Lung (tissue), 12 donors: ENCODE measurements around the gene TRMT112. TPM values are rescaled to one million over a fixed set of nuclear protein-coding genes. Genes with fewer than 3 reads are reported as not detected.

Source experiments
- ATAC-seq: fragments of 200-7000 bp; cut with Tn5 transposase; one replicate; pipeline ENCODE4 v1.9.1; 2020; ENCODE audit warnings: moderate number of reproducible peaks; ENCODE audit not compliant: insufficient read depth, low FRiP score
- DNase-seq, 3 donors: peaks; one replicate each; pipeline ENCODE4 v3.0.0-alpha.2; 2013 to 2017
- H3K27ac ChIP-seq, 2 donors: one replicate each; pipeline ENCODE4 v1.5.1; 2013; ENCODE audit warnings: mild to moderate bottlenecking in 2 of 2, moderate library complexity in 2 of 2, control low read depth in 1 of 2, inconsistent platforms in 1 of 2, low read depth in 1 of 2, low read length in 1 of 2
- H3K27me3 ChIP-seq, 3 donors: one replicate each; pipeline ENCODE4 v1.5.1; 2013; ENCODE audit warnings: low read length in 2 of 3; ENCODE audit not compliant: control insufficient read depth in 3 of 3, insufficient read depth in 3 of 3
- H3K36me3 ChIP-seq, 4 donors: one replicate each; pipeline ENCODE4 v1.5.1; 2013; ENCODE audit warnings: low read length in 4 of 4, mild to moderate bottlenecking in 1 of 4, moderate library complexity in 1 of 4; ENCODE audit not compliant: control insufficient read depth in 4 of 4, insufficient read depth in 4 of 4
- H3K4me1 ChIP-seq, 5 donors: one replicate each; pipeline ENCODE4 v1.5.1; 2013; ENCODE audit warnings: low read length in 5 of 5, mild to moderate bottlenecking in 2 of 5, moderate library complexity in 1 of 5; ENCODE audit not compliant: control insufficient read depth in 5 of 5, insufficient read depth in 5 of 5
- H3K4me3 ChIP-seq: one replicate; pipeline ENCODE4 v1.5.1; 2013; ENCODE audit warnings: mild to moderate bottlenecking, control low read depth, moderate library complexity
- H3K9ac ChIP-seq, 2 donors: one replicate each; pipeline ENCODE4 v1.5.1; 2013; ENCODE audit warnings: low read length in 2 of 2, control low read depth in 1 of 2; ENCODE audit not compliant: insufficient read depth in 1 of 2
- H3K9me3 ChIP-seq, 4 donors: one replicate each; pipeline ENCODE4 v1.5.1; 2013; ENCODE audit warnings: low read length in 3 of 4, mild to moderate bottlenecking in 1 of 4, moderate library complexity in 1 of 4; ENCODE audit not compliant: control insufficient read depth in 4 of 4, insufficient read depth in 3 of 4
- WGBS, 2 donors: extraction: QIAGEN DNeasy Blood & Tissue Kit; methylation state at CpG; one replicate each; pipeline ENCODE4 v1.1.7; 2013; 5-methylcytosine and 5-hydroxymethylcytosine counted together
- polyA plus RNA-seq, 2 donors: library from polyadenylated mRNA; stranded (reverse); fragments of 200-250 nt; gene quantifications; one replicate each; pipeline ENCODE4 v1.2.1, GENCODE V29; 2013
- total RNA-seq, 2 donors: library from RNA; depleted of rRNA in 1 of 2; stranded (reverse); fragments of >200 nt in 1 of 2; gene quantifications; one replicate each; pipeline ENCODE4 v1.2.1, GENCODE V29; 2014 to 2021
- TF ChIP-seq, protein P1 (sequence below): IDR thresholded peaks from 2 replicates; pipeline ENCODE4 v1.5.1; 2012; ENCODE audit warnings: mild to moderate bottlenecking; ENCODE audit errors: control extremely low read depth, extremely low read depth
- donor health status: control.
- donor health status: control.
- donor health status: Bipolar disorder and iron deficiency.
- donor health status: healthy.
- donor health status: DM: yes; HTN: yes; CAD: no.

Gene TRMT112
- total and polyA plus RNA-seq, 4 donors, result 154 to 484 (median 205) TPM

DNA sequence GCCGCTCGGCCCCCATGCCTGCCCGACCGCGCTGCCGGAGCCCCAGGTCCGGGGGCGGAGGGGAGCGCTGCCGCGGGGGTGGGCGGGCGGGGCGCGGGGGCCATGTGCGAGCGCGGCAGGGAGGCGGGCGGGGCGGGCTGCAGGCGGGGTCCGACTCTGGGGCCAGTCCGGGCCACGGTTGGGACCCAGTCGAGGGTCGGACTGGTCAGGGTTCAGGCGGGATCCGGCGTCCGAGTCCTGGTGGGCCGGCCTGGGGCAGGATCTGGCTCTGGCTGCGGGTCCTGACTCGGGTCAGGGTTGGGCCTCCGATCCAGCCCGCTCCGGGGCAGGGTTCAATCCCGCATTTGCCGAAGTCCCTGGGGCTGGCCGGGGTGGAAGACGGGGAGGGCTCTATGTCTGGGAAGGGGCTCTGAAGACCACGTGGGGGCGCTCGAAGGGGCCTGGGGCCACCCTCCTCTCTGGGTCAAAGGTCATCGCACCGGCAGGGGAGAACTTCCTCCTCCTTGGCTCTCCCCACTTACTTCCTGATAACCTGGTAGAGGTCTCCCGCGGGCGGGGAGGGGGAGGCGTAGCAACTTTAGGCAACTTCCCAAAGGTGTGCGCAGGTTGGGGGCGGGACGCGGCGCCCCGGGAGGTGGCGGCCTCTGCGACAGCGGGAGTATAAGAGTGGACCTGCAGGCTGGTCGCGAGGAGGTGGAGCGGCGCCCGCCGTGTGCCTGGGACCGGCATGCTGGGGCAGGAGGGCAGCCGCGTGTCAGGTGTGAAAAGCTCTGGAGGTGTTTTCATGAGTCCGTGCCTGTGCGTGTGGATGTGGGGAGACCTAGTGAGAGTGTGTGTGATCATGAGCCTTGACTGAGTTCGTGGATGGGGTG lies 11.4 kb downstream of the TRMT112 start:
- Histone ChIP-seq H3K27ac (peak overlapping the region; percentile 93), H3K4me3 (peak overlapping the region; percentile 60), H3K27me3 (peaks cover 0 to 11% (median 5%) of the 10 kb centered on the region in 3 donors), H3K36me3 (no peaks in the 10 kb centered on the region), H3K9ac (peak overlapping the region in 1 of 2 donors; percentile 71), H3K4me1 (peaks cover 0 to 13% (median 4%) of the 10 kb centered on the region in 5 donors), H3K9me3 (no peaks in the 10 kb centered on the region)
- peak; percentile 1 for ATAC-seq
- DNase-seq, result peak; percentile 42 to 61 (median 56)
- 1% methylated on average over 44 to 71 of the region's 71 CpGs for WGBS, 2 donors
- TF ChIP-seq, protein P1, sequence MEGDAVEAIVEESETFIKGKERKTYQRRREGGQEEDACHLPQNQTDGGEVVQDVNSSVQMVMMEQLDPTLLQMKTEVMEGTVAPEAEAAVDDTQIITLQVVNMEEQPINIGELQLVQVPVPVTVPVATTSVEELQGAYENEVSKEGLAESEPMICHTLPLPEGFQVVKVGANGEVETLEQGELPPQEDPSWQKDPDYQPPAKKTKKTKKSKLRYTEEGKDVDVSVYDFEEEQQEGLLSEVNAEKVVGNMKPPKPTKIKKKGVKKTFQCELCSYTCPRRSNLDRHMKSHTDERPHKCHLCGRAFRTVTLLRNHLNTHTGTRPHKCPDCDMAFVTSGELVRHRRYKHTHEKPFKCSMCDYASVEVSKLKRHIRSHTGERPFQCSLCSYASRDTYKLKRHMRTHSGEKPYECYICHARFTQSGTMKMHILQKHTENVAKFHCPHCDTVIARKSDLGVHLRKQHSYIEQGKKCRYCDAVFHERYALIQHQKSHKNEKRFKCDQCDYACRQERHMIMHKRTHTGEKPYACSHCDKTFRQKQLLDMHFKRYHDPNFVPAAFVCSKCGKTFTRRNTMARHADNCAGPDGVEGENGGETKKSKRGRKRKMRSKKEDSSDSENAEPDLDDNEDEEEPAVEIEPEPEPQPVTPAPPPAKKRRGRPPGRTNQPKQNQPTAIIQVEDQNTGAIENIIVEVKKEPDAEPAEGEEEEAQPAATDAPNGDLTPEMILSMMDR, result no peak

DNA sequence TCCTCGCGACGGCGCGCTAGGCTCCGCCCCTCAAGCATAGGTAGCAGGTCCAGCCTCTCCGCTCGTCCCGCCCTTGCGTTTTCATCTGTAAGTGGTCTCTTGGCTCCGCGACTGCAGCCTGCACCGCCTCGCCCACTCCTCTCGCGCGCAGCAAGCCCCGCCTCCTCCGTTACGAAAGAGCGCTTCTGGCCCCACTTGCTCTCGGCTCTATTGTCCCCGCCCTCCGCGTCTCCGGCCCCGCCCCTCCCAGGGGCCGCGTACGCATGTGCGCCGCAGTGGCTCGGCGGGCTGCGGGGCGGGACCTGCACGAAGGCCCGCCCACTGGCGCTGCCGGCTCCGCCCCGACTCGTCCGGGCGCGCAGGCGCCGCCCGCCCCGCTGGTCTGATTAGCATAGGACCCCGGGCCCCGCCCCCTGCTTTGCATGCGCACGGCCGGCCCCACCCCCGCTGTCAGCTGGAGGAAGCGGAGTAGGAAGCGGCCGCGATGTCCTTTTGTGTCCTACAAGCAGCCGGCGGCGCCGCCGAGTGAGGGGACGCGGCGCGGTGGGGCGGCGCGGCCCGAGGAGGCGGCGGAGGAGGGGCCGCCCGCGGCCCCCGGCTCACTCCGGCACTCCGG lies 12.2 kb downstream of the TRMT112 start, which contains the start of gene ESRRA:
Gene ESRRA, plus strand, starts transcription at position 450 of the 616 bp plus-strand sequence. CDS start 1,656 bp downstream, outside the sequence.
- DNase-seq, result peak; percentile 98 to 99 (median 99)
- H3K27me3 ChIP-seq, result peaks cover 0 to 18% (median 13%) of the 10 kb centered on the region in 3 donors
- peak within 1 kb of the TSS; percentile 93 to 96 for H3K27ac ChIP-seq
- no peaks in the 10 kb centered on the region for H3K9me3 ChIP-seq
- TF ChIP-seq, protein P1, result no peak
- peak within 1 kb of the TSS; percentile 60 for H3K4me3 ChIP-seq
- peaks cover 0 to 18% (median 4%) of the 10 kb centered on the region in 5 donors for H3K4me1 ChIP-seq
- ATAC-seq, result peak; percentile 92
- peak within 1 kb of the TSS in 1 of 2 donors; percentile 71 for H3K9ac ChIP-seq
- 0 to 1% methylated on average over 54 to 81 of the region's 81 CpGs for WGBS, 2 donors
- no peaks in the 10 kb centered on the region for H3K36me3 ChIP-seq

DNA sequence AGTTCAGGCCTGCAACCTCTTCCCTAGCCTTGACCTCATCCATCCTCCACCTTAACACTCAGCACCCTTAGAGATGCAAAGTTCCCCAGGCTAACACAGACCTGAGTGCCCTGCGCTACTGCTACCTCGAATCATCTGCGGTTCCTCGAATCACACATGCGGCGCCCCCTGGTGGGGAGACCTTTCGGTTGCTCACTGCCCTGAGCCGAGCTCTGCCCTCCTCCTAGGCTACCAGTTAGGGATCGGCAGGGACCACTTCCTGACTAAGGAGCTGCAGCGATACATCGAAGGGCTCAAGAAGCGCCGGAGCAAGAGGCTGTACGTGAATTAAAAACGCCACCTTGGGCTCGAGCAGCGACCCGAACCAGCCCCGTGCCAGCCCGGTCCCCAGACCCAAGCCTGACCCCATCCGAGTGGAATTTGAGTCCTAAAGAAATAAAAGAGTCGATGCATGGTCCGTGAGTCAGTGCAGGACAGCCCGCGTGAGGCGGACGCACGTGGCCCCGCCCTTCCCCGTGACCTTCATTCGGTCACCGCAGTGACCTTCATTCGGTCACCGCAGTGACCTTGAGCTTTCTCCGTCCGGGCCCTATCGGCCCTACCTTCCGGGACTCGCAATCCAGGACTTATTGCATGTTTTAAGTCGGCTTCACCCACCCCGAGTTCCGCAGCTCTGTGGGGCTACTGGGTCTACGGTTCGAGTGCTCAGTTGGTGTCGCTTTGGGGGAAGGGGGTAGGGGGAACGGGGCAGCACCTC lies 12.9 kb downstream of the TRMT112 start:
- peak; percentile 87 to 90 (median 90) for DNase-seq
- peak overlapping the region; percentile 29 for H3K4me3 ChIP-seq
- no peaks in the 10 kb centered on the region for H3K9me3 ChIP-seq
- peak overlapping the region; percentile 87 to 96 for H3K27ac ChIP-seq
- H3K27me3 ChIP-seq, result peaks cover 0 to 25% (median 19%) of the 10 kb centered on the region in 3 donors
- peaks cover 0 to 24% (median 7%) of the 10 kb centered on the region in 5 donors for H3K4me1 ChIP-seq
- TF ChIP-seq, protein P1, result peak; percentile 76
- peak; percentile 33 for ATAC-seq
- peak overlapping the region in 1 of 2 donors; percentile 66 for H3K9ac ChIP-seq
- WGBS, 2 donors, result 0 to 1% methylated on average over 44 to 46 of the region's 46 CpGs
- H3K36me3 ChIP-seq, result no peaks in the 10 kb centered on the region
